ENCODE data around the gene TBX15.
"Not testable (repeated sequence)": the region's sequence is repeated elsewhere in the genome, so short reads cannot be mapped to it uniquely, and the experiment has no call there.

Gene TBX15

GRCh38 chr1:118921994-118922393 is 66.1 kb downstream of the TBX15 start:
- no peak for DNase-seq

GRCh38 chr1:118920124-118920717 is 67.9 kb downstream of the TBX15 start:
- DNase-seq: no peak

GRCh38 chr1:118918940-118919259 is 69.2 kb downstream of the TBX15 start:
- DNase-seq: no peak

GRCh38 chr1:118918230-118918939 is 69.8 kb downstream of the TBX15 start:
- no peak for DNase-seq

DNA sequence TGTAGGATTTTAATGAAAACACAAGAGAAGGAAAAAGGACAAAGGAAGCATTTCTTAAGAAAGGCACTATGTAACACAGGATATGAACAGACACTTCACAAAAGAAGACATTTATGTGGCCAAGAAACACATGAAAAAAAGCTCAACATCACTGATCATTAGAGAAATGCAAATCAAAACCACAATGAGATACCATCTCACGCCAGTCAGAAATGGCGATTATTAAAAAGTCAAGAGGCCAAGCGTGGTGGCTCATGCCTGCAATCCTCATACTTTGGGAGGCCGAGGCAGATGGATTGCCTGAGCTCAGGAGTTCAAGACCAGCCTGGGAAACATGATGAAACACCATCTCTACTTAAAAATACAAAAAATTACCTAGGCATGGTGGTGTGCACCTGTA is 71.8 kb downstream of the TBX15 start:
- DNase-seq: not testable (repeated sequence)

DNA sequence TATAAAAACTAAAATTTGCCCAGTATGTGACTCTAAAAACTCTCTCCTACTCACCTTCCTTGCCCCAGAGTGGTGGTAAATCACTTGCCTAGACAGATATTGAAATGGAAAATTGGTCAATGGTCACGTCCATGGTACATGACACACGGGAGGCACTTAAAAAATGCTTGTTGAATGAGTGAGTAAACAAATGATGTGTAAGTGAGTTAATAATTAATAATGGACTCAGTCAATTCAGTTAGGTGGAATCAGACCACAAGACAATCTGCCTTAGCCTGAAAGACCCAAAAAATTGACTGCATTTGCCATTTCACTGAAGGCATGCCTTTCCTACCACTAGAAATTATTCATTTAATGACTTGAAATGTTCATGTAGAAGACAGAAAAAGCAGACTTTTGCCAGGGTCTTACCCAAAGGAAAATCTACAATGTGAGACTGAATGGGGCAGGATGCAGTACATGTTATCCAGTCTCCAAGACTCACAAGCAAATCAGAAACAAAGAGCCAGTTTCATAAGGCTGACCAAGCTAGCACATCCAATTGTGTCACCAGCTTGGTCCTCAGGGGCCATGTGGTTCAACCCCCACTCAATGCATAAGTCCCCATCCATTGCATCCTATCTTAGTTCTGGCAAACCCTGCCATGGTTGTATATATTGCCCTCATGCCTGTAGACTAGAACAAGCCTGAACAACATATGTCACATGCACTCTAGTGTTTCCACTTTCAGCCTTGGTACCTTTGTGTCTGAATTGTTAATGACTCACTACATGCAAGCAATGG is 73.6 kb downstream of the TBX15 start:
- DNase-seq: no peak

DNA sequence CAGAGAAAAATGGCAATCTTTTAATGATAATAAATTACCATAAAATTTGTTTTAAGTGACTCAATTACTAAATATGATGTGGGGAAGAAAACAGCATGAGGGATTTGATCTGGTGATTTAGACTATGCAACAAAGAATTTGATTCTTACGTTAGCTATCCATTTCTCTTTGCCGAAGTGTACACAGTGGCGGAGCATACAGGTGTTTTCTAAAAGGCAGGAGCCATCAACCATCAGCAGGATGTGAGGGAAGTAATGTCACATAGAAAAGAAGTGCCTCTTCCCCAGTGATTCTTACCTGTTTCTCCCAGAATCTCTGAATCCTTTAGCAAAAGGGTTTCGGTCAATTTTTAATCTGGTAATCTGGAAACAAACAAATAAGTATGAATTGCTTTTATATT is 74.3 kb downstream of the TBX15 start:
- DNase-seq: no peak

DNA sequence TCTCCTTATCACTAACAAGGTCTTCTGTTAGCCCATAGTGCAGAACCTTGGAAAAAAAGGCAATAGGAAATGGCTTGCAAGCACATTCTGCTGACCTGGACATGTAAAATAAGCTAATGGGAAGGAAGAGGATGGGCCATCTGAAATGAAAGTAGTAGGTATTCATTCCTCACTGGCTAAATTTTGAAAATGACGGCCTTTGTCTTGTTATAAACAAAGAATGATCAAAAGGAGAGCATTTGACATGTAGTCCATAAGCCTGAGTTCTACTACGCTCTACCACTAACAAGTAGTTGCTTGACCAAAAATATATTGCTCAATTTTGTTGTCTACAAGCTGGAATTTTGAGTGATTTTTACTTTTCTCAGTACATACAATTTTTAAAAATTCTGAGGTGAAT is 75.6 kb downstream of the TBX15 start:
- no peak for DNase-seq

DNA sequence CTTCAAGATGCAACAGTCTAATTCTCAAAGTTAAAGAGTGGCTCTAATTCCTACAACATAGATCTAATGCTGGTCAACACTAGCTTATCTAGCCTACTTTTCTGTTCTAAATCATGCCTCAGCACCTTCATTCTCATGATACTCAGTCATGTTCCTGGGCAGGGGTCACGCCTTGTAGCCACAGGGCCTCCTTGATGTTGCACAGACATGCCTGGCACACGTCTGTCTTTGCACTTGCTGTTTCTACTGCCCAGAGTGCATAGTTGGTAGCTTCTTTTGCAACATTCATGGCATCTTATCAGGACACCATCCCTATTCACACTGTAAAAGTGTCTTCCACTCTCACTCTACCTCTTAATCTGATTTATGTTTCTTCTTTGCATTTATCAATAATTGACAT is 76.6 kb downstream of the TBX15 start:
- DNase-seq: no peak

DNA sequence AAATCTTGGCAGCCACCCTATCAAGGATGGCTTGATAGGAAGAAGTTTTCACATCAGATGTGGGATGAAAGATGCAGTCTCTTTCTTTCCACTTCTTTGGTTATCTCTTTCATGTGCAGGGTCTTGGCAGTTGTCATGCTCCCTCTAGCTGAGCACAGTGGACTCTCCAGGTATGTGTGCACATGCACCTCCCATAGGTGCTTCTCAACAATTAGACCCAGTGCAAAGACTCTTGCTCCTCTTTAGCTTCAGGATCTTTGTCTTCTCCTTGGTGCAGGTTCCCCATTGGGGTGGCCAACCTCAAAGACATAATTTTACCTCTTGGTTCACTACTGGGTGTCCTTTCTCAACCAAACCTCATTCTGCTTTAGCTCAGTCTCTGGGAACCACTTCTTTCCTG is 80.7 kb downstream of the TBX15 start:
- no peak for DNase-seq

DNA sequence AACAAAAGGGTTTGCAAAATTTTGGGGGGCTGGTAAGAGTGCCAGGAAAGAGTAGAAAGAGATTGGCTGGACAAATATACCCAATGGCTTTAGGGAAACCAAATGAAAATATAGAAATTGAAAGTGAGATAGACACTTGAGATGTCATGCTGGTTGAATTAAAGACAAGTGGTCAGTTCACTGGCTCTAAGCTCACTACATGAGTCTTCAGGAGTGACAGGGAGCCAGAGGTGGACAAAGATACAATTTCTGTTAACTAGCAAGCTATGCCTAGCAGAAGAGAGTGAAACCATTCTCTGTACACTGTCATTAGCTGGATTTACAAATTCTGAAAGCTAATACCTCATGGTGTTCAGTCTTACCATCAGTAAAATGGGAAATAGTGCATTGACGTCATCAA is 82.5 kb downstream of the TBX15 start:
- DNase-seq: no peak

- DNase-seq: no peak
These were observed 82.9 kb downstream of the TBX15 start for GRCh38 chr1:118905196-118905595.

DNA sequence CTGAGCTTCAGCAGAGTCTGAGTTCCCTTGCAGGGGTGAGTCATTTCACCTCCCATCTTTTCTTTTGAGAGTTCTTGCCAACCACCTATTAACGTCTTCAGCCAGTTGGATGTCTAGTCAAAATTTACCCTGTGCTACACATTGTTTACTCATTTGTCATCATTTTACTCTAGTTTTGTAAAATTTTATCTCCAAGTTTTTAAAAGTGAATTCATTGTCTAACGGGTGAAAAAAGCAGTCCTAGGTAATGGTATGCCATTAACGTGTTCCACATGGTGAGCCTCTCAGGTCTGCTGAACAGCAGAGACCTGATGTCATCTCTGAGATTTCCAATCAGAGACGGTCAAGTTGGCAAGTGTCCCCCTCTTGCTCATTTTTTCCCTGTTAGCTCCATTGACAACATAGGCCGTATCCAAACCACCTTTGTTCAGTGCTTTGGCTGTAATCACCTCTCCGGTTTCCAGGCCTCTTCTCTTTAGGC is 85.4 kb downstream of the TBX15 start:
- no peak for DNase-seq

DNA sequence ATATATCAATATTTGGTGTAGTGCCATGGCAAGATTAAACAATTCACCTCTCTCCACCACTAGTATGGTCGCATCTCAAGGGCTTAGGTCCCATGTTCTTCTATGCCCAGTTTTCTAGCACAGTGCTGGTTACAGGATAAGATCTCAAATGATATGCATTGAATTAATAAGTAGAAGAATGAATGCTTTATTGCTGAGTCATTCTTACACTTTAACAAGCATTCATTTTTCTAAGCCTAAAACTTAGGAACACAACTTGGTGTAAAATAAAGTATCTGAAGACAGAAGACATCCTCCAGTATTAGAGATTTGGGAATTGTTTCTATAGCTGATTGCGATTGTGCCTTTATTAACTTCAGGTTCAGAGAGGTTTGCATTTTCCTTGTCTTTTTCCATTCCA is 85.8 kb downstream of the TBX15 start:
- no peak for DNase-seq

GRCh38 chr1:118900643-118901440 is 87.3 kb downstream of the TBX15 start:
- DNase-seq: no peak

- no peak for DNase-seq
These were observed 88.8 kb downstream of the TBX15 start for GRCh38 chr1:118899340-118899739.

DNA sequence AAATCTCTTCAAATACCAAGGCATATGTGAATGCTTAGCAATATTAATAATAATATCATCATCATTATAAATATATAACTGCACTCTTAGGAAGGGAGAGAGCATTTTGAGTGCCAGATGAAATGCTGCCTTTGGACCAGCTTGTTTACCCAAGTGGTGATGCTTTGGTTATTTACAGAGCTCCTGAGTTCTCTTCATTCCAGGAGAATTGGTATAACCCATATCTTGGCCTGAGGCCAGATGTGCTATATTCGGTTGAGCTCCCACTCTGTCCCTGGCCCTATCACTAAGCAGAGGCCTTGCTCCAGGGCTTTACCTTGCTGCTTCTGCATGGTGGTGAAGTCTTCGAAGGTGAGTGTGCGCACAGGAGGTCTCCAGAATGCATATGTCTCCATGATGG is 89.4 kb downstream of the TBX15 start:
- DNase-seq: no peak

- DNase-seq: no peak
These were observed 91.7 kb downstream of the TBX15 start for GRCh38 chr1:118896416-118896815.

DNA sequence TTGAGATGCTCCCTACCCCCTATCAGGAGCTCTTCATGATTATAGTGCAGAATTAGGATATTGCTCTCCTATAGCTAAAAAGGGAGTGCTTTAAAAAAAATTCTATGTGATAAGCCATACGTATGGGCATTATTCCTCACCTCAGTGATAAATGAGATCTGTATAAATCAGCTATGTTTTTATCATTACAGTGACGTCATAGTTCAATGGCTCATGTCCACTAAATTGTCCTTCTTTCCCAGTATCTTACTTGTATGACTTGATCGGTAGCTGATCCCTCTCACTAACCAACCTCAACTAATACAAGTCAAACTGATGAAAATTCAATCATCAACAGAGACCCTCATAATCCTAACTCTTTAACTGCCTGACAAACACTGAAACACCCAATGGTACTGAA is 93.3 kb downstream of the TBX15 start:
- DNase-seq: no peak

- DNase-seq: no peak
These were observed 97.2 kb downstream of the TBX15 start for GRCh38 chr1:118890851-118891384.

- no peak for DNase-seq
These were observed 103.2 kb downstream of the TBX15 start for GRCh38 chr1:118884946-118885345.

- DNase-seq: no peak
These were observed 106.4 kb downstream of the TBX15 start for GRCh38 chr1:118881751-118882150.

- DNase-seq: no peak
These were observed 109.5 kb downstream of the TBX15 start for GRCh38 chr1:118878661-118879060.

All from NCI-H1092 (cell line).